Spinal cord (tissue), 10 donors: ENCODE measurements around the gene UNC93B1. TPM values are rescaled to one million over a fixed set of nuclear protein-coding genes. Genes with fewer than 3 reads are reported as not detected.
"Not testable (repeated sequence)": the region's sequence is repeated elsewhere in the genome, so short reads cannot be mapped to it uniquely, and the experiment has no call there.

Experiments used
- DNase-seq, 6 donors: peaks; one replicate each; pipeline versions ENCODE4 v3.0.0 to v3.0.0-alpha.2; 2013 to 2015; ENCODE audit warnings: low spot score in 6 of 6, low read depth in 4 of 6
- H3K27ac ChIP-seq: one replicate; pipeline ENCODE4 v1.5.1; 2013; ENCODE audit warnings: low read depth, low read length, control low read depth
- H3K27me3 ChIP-seq: one replicate; pipeline ENCODE4 v1.6.1; 2013; ENCODE audit warnings: low read length; ENCODE audit not compliant: control insufficient read depth, insufficient read depth
- H3K36me3 ChIP-seq: one replicate; pipeline ENCODE4 v1.6.1; 2013; ENCODE audit warnings: low read length; ENCODE audit not compliant: control insufficient read depth, insufficient read depth
- H3K4me1 ChIP-seq: one replicate; pipeline ENCODE4 v1.6.1; 2013; ENCODE audit warnings: low read length; ENCODE audit not compliant: control insufficient read depth, insufficient read depth
- H3K4me3 ChIP-seq: one replicate; pipeline ENCODE4 v1.5.1; 2013; ENCODE audit warnings: low read depth, low read length, control low read depth
- H3K9me3 ChIP-seq: one replicate; pipeline ENCODE4 v1.6.1; 2013; ENCODE audit warnings: low read length; ENCODE audit not compliant: control insufficient read depth, insufficient read depth
- WGBS: methylation state at CpG from one replicate; pipeline ENCODE4 v1.1.5; 2013; ENCODE audit warnings: missing lambda C conversion rate; ENCODE audit not compliant: insufficient coverage; 5-methylcytosine and 5-hydroxymethylcytosine counted together
- polyA plus RNA-seq, 2 donors: library from polyadenylated mRNA; unstranded; fragments of 120-200 nt; gene quantifications; one replicate each; pipeline ENCODE4 v1.2.1, GENCODE V29; 2013; ENCODE audit not compliant: insufficient read length in 2 of 2
- total RNA-seq, 2 donors: library from RNA; depleted of rRNA in 1 of 2; stranded (reverse); fragments of 120-200 nt in 1 of 2; fragments of >200 nt in 1 of 2; gene quantifications; one replicate each; pipeline versions ENCODE4 v1.2.3 to v1.2.4, GENCODE V29; 2013 to 2014
- donor health status: healthy.

UNC93B1 gene
- total and polyA plus RNA-seq, 4 donors = 11.3 to 14.8 (median 12.4) TPM

DNA sequence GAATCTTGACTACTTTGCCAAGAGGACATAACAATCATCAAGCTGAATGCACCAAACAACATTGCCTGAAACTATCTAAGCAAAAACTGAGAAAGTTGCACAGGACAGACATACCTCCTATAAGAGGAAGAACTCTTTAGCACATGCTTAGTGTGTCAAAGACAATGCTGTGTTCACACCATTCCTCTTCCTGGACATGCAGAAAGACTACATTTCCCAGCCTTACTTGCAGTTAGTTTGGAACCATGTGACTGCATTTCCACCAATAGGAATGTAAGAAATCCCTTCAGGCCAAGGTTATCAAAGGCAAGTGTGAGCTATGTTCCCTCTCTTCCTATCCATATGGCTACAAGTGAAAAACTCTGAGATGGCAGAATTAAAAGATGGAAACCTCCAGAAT, 39.2 kb downstream of the UNC93B1 start:
- not testable (repeated sequence) for H3K27ac ChIP-seq, H3K4me1 ChIP-seq, H3K9me3 ChIP-seq, H3K4me3 ChIP-seq, H3K36me3 ChIP-seq, H3K27me3 ChIP-seq, DNase-seq

DNA sequence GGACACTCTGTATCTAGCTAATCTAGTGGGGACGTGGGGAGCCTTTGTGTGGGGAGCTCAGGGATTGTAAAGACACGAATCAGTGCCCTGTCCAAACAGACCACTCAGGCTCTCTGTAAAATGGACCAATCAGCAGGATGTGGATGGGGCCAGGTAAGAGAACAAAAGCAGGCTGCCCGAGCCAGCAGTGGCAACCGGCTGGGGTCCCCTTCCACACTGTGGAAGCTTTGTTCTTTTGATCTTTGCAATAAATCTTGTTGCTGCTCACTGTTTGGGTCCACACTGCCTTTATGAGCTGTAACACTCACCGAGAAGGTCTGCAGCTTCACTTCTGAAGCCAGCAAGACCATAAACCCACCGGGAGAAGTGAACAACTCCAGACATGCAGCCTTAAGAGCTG, 40.0 kb downstream of the UNC93B1 start:
- WGBS = 29% methylated on average over 4 of the region's 6 CpGs
- not testable (repeated sequence) for H3K4me1 ChIP-seq, H3K4me3 ChIP-seq, H3K27me3 ChIP-seq, DNase-seq, H3K9me3 ChIP-seq, H3K36me3 ChIP-seq, H3K27ac ChIP-seq

DNA sequence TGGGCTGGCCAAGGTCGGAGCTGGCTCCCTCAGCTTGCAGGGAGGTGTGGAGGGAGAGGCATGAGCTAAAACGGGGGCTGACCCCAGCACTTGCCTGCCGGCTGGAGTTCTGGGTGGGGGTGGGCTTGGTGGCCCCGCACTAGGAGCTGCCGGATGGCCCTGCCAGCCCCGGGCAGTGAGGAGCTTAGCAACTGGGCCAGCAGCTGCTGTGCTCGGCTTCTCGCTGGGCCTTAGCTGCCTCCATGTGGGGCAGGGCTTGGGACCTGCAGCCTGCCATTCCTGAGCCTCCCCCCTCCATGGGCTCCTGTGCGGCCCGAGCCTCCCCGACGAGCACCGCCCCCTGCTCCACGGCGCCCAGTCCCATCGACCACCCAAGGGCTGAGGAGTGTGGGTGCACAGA, 40.7 kb downstream of the UNC93B1 start:
- not testable (repeated sequence) for H3K36me3 ChIP-seq, H3K4me3 ChIP-seq, H3K27ac ChIP-seq, DNase-seq, H3K4me1 ChIP-seq, H3K27me3 ChIP-seq, H3K9me3 ChIP-seq
- WGBS = 87% methylated on average over 7 of the region's 16 CpGs

DNA sequence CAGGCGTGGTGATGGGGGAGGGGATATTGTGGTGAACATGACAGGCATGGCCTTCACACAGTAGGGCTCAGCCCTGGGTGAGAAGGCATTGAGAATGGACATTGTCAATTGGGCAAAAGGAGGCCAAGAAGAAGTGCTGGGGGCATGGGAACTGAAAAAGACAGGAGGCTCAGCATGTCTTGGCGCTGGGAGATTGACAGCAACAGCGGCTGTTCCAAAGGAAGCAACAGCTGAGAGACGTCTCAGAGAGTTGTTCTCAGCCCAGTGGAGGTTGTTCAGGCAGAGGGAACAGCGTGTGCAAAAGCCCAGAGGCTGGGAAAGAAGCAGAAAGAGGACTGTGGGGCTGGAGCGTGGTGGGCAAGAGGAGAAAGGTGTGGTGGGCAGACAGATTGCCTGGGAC, 47.7 kb downstream of the UNC93B1 start:
- not testable (repeated sequence) for H3K27me3 ChIP-seq

DNA sequence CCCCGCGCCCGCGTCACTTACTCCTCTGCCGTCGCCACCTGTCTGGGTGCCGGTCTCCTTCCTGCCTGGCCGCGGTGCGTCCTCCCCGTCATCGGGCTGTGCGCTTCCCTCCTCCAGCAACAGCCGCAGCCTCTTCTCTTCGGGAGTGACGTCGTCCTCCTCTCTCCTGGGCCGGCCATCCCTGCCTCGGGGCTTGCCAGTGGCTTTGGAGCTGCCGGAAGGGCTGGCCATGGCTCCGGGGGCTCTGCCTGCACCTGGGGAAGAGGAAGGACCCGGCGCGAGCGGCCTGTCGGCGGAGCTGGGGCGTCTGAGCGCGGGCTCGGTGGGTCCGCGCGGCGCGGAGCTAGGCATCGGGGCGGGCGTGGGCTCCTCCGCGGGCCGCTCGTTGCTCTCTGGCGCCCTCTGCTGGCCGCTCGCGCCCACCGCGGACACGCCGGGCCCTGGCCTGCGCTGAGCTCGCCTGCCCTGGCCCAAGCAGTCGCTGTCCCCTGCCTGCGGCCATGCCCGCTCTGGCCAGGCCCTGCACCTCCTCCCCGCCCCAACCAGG, 48.4 kb downstream of the UNC93B1 start:
- not testable (repeated sequence) for H3K4me1 ChIP-seq, H3K27ac ChIP-seq, H3K9me3 ChIP-seq, H3K36me3 ChIP-seq, H3K27me3 ChIP-seq
- peak; percentile 40 to 92 (median 58) for DNase-seq
- H3K4me3 ChIP-seq = peak overlapping the region; percentile 43
- under 1% methylated on average over 48 of the region's 57 CpGs for WGBS

More for the DNA sequence above, 47.7 kb downstream of the UNC93B1 start:
- H3K9me3 ChIP-seq, H3K36me3 ChIP-seq, DNase-seq, H3K4me1 ChIP-seq, H3K4me3 ChIP-seq, H3K27ac ChIP-seq: not testable (repeated sequence)
- 79% methylated on average over 6 of the region's 6 CpGs for WGBS

DNA sequence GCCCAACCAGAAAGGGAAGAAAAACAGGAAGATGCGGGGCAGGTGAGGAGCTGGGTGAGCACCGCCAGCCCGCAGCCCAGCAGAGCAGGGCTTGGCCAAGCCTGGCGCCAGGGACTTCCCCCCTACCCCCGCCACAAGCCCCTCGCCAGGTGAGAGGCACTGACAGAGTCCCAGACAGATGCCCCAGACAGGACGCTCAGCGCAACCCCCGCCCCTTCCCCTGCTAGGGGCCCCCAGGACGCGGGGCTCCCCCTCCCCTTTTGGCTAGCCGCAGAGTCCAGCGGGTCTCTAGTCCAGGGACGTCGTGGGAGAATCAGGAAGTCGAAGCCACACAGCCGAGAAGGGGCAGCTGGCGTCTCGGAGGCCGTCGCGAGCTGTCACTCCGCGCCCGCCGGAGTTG, 48.9 kb downstream of the UNC93B1 start:
- H3K4me1 ChIP-seq, H3K36me3 ChIP-seq, H3K27me3 ChIP-seq, H3K9me3 ChIP-seq, DNase-seq, H3K27ac ChIP-seq: not testable (repeated sequence)
- 1% methylated on average over 16 of the region's 26 CpGs for WGBS
- peak overlapping the region; percentile 43 for H3K4me3 ChIP-seq

DNA sequence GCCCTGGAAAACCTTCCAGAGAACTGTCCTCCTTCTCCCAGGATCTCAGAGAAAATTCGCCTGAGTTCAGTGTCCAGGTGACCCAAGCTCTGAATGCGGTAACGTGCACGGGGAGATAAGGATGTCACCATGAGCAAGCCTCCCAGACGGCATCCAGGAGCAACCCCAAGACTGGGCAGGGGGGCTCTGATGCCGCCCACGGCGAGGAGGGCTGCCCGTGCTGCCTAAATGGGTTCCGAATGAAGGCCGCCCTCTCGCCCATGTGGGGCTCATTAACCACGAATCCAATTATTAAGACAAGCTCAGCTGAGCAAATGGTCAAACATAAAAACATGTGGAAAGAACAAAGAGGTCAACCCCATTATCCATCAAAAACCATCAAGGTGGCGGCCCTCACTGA, 49.6 kb downstream of the UNC93B1 start:
- H3K27ac ChIP-seq, H3K4me3 ChIP-seq, H3K27me3 ChIP-seq, H3K36me3 ChIP-seq, DNase-seq, H3K9me3 ChIP-seq, H3K4me1 ChIP-seq: not testable (repeated sequence)
- WGBS = 87% methylated on average over 4 of the region's 14 CpGs

DNA sequence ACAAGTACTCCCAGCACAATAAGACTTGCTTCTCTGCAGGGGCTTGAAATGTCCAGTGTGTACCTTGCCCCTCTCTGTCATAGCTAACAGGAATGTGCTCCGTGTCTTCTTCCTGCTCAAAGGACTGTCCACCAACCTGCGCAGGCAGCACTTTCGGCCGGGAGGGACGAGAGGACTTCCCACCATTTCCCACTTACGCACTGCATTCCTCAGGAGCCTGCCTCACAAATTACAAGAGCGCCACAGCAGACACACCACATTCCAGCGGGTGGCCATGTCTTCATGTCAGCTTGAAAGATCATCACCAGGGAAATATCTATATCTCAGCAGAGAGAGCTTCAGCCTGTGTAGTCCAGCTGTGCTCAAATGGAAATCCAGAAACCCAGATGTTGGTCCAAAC, 53.2 kb downstream of the UNC93B1 start:
- not testable (repeated sequence) for DNase-seq, H3K27ac ChIP-seq, H3K9me3 ChIP-seq, H3K36me3 ChIP-seq, H3K4me3 ChIP-seq, H3K27me3 ChIP-seq, H3K4me1 ChIP-seq
- 100% methylated on average over 1 of the region's 8 CpGs for WGBS

DNA sequence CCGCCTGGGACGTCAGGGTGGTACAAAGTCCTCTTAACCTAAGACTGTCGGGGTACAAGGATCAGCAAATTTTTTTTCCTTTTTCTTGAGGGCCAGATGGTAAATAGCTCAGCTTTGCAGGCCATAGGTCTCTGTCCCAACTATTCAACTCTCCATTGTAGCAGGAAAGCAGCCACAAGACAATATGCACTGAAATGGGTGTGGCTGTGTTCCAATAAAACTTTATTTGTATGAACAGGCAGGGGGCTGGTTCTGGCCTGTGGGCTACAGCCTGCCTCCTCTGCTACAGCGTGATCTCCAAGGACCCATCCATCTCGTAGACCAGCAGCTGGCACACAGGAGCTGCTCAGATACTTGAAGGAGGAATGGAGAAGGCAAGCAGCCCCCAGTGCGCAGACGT, 56.1 kb downstream of the UNC93B1 start:
- not testable (repeated sequence) for H3K4me1 ChIP-seq, H3K9me3 ChIP-seq, DNase-seq, H3K4me3 ChIP-seq, H3K27me3 ChIP-seq, H3K36me3 ChIP-seq, H3K27ac ChIP-seq
- WGBS = no CpG with 5 or more reads among the region's 7 CpGs

DNA sequence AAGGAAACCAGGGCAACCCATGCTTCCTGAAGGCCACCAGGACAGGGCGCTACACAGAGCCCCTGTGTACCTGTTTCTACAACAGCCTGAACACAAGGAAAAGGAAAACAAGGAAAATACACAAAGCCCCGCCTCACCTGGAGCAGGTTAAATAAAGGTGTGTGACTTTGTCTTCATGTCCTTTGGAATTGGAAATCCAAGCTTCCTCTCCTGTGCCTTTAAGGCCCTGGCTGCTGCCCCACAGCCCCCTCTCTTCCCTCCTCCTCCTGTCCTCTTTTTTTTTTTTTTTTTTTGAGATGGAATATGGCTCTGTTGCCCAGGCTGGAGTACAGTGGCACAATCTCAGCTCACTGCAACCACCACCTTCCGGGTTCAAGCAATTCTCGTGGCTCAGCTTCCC, 57.5 kb downstream of the UNC93B1 start:
- no CpG with 5 or more reads among the region's 4 CpGs for WGBS
- DNase-seq, H3K36me3 ChIP-seq, H3K4me3 ChIP-seq, H3K27me3 ChIP-seq, H3K27ac ChIP-seq, H3K4me1 ChIP-seq, H3K9me3 ChIP-seq: not testable (repeated sequence)
